SKM-1 treated with dmso at 0.1 percent for 144 hours (cell line): Measurements from ENCODE around the gene ZNF772.
A peak's percentile ranks its signal among the peaks of the same experiment; 100 is the strongest.
"Not testable (repeated sequence)": the region's sequence is repeated elsewhere in the genome, so short reads cannot be mapped to it uniquely, and the experiment has no call there.

Experiments used
- DNase-seq: peaks from one replicate; lab custom pipeline; 2025; ENCODE audit not compliant: unreplicated experiment; lab: John Stamatoyannopoulos, UW

ZNF772 gene

GRCh38 chr19:57477191-57478008 is at the start of gene ZNF772:
TSS of gene ZNF772 (minus strand) at chr19:57477566. CDS start at chr19:57477309, 257 bp downstream.
- peak; percentile 83 for DNase-seq

DNA sequence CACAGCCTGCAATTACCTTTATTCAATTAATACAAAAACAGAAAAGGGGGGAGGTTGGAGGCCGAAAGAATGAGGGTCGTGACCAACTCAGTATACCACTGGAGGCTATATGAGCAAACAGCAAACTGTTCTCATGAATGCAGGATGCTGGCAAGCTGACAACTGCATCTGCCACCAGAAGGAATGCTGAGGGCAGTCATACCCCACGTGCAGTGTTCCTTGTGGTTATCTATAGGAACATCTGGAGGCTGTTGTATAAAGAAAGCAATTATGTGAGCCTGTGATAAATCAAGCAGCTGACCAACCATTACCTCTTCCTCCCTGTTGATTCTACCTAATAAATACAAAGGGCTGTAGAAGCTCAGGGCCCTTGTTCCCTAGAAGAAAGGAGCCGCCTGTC is 40.7 kb upstream of the ZNF772 start:
- DNase-seq, result not testable (repeated sequence)

GRCh38 chr19:57515255-57515654 is 37.9 kb upstream of the ZNF772 start:
- no peak for DNase-seq

DNA sequence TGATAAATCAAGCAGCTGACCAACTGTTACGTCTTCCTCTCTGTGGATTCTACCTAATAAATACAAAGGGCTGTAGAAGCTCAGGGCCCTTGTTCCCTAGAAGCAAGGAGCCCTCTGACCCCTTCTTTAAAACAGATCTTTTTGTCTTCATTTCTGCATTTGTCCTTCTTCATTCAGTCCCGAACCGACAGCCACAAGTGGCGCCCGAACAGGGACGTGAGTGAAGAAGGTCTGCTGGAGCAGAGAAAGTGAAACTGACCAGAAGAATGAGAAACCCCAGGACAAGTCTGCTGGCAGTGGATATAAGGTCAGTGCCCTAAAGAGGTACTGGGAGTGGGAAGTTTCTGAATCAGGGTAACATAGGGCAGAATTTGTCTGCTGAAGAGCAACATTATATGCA is 35.5 kb upstream of the ZNF772 start:
- no peak for DNase-seq

GRCh38 chr19:57511484-57511883 is 34.1 kb upstream of the ZNF772 start:
- no peak for DNase-seq

GRCh38 chr19:57506163-57506562 is 28.8 kb upstream of the ZNF772 start:
- no peak for DNase-seq

GRCh38 chr19:57500400-57500799 is 23.0 kb upstream of the ZNF772 start:
- not testable (repeated sequence) for DNase-seq

DNA sequence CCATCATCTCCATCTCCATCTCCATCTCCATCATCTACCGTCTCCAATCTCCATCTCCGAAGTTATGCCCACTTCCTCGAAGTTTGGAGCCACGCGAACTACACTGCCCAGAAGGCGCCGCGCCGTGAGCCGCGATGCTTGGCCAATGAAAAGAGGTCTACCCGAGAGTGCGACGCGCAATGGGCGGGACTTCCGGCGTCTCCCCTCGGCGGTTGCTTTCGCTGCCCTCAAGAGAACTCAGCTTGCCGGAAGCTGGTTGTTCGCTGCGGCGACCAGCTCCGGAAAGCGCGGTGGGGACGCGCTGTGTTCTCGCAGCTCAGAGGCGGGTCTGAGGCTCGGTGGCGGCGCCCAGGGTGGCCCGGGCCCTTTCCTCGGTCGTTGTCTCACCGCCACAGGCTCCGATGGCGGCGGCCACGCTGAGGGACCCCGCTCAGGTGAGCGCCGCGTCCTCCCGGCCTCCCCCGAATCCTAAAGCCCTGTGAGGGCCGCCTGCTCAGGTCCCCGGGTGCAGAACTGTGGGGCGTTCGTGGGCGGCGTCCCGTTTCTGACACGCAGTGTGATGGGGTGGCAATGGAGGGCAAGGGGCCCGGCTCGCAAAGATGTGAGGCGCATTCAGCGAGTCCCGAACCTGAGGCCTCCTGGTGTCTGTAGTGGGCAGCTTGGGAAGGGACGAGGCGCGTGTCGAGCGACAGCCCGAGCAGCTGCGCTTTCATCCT is 22.5 kb upstream of the ZNF772 start, which contains the start of gene ZNF773:
ZNF773 (plus strand) TSS at position 259 of the 716 bp plus-strand sequence; CDS start at position 402, 143 bp downstream.
- DNase-seq, result peak; percentile 69

DNA sequence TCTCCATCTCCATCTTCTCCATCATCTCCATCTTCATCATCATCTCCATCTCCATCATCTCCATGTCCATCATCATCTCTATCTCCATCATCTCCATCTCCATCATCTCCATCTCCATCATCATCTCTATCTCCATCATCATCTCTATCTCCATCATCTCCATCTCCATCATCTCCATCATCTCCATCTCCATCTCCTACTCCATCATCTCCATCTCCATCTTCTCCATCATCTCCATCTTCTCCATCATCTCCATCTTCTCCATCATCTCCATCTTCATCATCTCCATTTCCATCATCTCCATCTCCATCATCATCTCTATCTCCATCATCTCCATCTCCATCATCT is 21.9 kb upstream of the ZNF772 start:
- DNase-seq, result not testable (repeated sequence)

GRCh38 chr19:57488299-57488644 is 10.9 kb upstream of the ZNF772 start:
- not testable (repeated sequence) for DNase-seq

GRCh38 chr19:57487477-57488298 is 10.3 kb upstream of the ZNF772 start, which contains the start of gene ZNF419:
TSS of gene ZNF419 (plus strand) at chr19:57487750. CDS start at chr19:57487951, 201 bp downstream.
- DNase-seq, result peak; percentile 25

- no peak for DNase-seq
These were observed 3.7 kb downstream of the ZNF772 start for GRCh38 chr19:57473646-57474045.

DNA sequence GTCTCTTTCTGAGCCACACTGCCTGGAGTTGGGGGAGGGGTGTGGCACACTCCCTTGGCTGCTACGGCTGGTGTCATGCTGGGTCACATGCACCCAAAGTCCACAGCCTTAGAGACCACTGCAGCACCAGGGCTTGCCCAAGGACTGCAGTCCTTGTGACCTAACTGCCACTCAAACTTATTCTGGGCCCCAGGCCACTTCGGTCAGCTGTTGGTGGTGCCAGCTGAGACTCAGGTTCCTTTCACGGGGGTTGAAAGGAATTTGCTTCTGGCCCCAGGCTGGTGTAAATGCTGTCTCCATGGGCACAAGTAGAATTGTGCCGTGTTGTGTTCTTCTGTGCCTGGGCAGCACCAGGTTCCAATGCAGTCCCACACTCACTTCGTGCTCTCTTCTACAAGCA is 10.9 kb downstream of the ZNF772 start:
- DNase-seq, result no peak

DNA sequence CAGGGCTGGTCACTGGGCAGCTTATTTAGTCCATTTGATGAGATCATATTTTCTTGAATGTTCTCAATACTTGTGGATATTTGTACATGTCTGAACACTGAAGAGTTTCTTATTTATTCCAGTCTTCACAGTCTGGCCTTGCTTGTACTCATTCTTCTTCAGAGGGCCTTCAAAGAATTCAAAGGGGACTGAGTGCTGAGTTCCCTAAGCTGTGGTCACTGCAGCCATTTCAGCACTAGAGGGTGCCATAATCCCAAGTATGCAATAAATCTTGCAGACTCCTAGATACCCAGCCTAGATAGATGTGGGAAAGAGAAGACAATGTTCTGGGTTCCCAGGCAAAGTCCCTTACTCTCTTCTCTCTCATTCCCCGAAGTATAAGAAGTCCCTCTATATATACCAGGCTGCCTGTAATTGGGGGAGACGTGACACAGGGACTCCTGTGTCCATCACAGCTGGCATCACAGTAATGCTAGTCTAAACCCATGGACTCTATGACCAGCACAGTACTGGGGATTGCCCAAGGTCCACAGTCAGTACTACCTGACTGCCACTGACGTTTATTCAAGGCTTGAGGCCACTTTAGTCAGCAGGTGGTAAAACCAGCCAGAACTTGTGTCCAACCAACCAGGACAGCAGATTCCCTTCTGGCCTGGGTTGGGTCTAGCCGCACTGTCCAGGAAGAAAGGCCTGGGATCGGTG is 11.5 kb downstream of the ZNF772 start:
- DNase-seq, result peak; percentile 9

GRCh38 chr19:57452307-57452706 is 25.1 kb downstream of the ZNF772 start:
- DNase-seq, result no peak

- no peak for DNase-seq
These were observed 34.2 kb downstream of the ZNF772 start for GRCh38 chr19:57443121-57443696.

- no peak for DNase-seq
These were observed 35.2 kb downstream of the ZNF772 start for GRCh38 chr19:57441979-57442752.

DNA sequence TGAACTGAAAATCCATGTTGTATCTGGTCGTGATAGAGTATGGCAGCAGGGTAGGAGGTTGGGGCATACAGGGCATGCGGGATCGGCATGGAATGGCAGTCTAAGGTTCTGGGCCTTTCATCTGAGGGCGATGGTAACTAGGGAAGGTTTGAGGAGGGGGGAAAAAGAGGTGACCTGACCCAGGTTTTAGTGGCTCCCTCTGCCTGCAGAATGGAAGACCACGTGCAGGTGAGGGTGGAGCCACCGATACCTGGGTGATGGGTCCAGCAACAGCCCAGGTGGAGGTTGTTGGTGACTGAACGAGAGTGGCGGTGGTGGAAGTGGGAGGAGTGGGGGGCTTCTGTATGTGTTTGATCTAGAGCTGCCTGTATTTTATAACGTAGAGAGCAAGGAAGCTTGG is 38.4 kb downstream of the ZNF772 start:
- no peak for DNase-seq

GRCh38 chr19:57437931-57438330 is 39.4 kb downstream of the ZNF772 start:
- DNase-seq, result no peak

- no peak for DNase-seq
These were observed 40.9 kb downstream of the ZNF772 start for GRCh38 chr19:57436417-57436816.
